Measurements from ENCODE around the gene KRTAP13-1.

DNA sequence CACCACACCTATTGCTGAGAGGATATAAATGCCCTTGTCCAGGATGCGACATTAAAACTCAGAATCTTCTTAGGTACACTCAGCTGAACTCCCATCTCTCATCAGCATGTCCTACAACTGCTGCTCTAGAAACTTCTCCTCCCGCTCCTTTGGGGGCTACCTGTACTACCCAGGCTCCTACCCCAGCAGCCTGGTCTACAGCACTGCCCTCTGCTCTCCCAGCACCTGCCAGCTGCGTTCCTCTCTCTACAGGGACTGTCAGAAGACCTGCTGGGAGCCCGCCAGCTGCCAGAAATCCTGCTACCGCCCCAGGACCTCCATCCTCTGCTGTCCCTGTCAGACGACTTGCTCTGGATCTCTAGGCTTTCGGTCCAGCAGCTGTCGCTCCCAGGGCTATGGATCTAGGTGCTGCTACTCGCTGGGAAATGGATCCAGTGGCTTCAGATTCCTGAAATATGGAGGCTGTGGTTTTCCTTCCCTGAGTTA, 34.4 kb downstream of the KRTAP13-1 start, which contains the start of gene KRTAP13-4:
- TF ChIP-seq EZH2 (IDR thresholded peaks at IDR 0.05; ENCODE audit: borderline replicate concordance) (no peak), EZH2phosphoT487 (IDR thresholded peaks at IDR 0.05; ENCODE audit: low read depth, severe bottlenecking, unreplicated experiment) (no peak)
- TF ChIP-seq, protein P1, sequence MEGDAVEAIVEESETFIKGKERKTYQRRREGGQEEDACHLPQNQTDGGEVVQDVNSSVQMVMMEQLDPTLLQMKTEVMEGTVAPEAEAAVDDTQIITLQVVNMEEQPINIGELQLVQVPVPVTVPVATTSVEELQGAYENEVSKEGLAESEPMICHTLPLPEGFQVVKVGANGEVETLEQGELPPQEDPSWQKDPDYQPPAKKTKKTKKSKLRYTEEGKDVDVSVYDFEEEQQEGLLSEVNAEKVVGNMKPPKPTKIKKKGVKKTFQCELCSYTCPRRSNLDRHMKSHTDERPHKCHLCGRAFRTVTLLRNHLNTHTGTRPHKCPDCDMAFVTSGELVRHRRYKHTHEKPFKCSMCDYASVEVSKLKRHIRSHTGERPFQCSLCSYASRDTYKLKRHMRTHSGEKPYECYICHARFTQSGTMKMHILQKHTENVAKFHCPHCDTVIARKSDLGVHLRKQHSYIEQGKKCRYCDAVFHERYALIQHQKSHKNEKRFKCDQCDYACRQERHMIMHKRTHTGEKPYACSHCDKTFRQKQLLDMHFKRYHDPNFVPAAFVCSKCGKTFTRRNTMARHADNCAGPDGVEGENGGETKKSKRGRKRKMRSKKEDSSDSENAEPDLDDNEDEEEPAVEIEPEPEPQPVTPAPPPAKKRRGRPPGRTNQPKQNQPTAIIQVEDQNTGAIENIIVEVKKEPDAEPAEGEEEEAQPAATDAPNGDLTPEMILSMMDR (IDR thresholded peaks at IDR 0.05; ENCODE audit: poor library complexity): no peak

All from hepatocyte (in vitro differentiated cells).